B cell (primary cell): ENCODE measurements around the gene DKK3. TPM values are rescaled to one million over a fixed set of nuclear protein-coding genes. Genes with fewer than 3 reads are reported as not detected.

Source experiments
- ATAC-seq: fragments of 200-7000 bp; cut with Tn5 transposase; one replicate; pipeline ENCODE4 v1.10.0; 2021; ENCODE audit warnings: low read depth, mild to moderate bottlenecking, moderate number of reproducible peaks, moderate library complexity
- CTCF ChIA-PET: fragments of 350-600 bp; sonication (Branson Sonifier 250); formaldehyde crosslinking; loops from one replicate; lab custom pipeline; 2021; ENCODE audit warnings: antibody characterized with exemption, inconsistent platforms; lab: Charles Lee
- POLR2A ChIA-PET: fragments of 350-600 bp; sonication (Branson Sonifier 250); formaldehyde crosslinking; loops from one replicate; lab custom pipeline; 2021; ENCODE audit warnings: antibody characterized with exemption; lab: Charles Lee
- DNase-seq: peaks from one replicate; pipeline ENCODE4 v3.0.0; 2013
- H2AFZ ChIP-seq: 2 replicates; pipeline ENCODE4 v1.6.1; 2012; ENCODE audit warnings: mild to moderate bottlenecking, low read depth, low read length; ENCODE audit not compliant: insufficient read depth, poor library complexity, severe bottlenecking
- H3K27ac ChIP-seq, 2 donors: 1 replicate in 1 of 2; 2 replicates in 1 of 2; pipeline ENCODE4 v1.5.1; 2012 to 2013; ENCODE audit warnings: low read length in 2 of 2, mild to moderate bottlenecking in 2 of 2, moderate library complexity in 1 of 2
- H3K27me3 ChIP-seq, 4 experiments: fragments of 200-600 bp in 1 of 4; sonication (generic) in 1 of 4; replicated peaks in 1 of 4; 1 replicate in 2 of 4; 2 replicates in 2 of 4; pipeline versions ENCODE4 v1.6.1 to v1.7.0; 2013 to 2016; ENCODE audit warnings: low read length in 3 of 4, mild to moderate bottlenecking in 2 of 4, mixed read lengths in 1 of 4, moderate library complexity in 1 of 4; ENCODE audit not compliant: insufficient read depth in 4 of 4, control insufficient read depth in 3 of 4; ENCODE audit errors: control extremely low read depth in 1 of 4
- H3K36me3 ChIP-seq, 2 experiments: replicated peaks in 1 of 2; 1 replicate in 1 of 2; 2 replicates in 1 of 2; pipeline versions ENCODE4 v1.6.1 to v1.7.1; 2013; ENCODE audit warnings: low read length in 1 of 2; ENCODE audit not compliant: insufficient read depth in 2 of 2, control insufficient read depth in 1 of 2; ENCODE audit errors: control extremely low read depth in 1 of 2, extremely low read depth in 1 of 2
- H3K4me1 ChIP-seq, 2 donors: fragments of 200-600 bp in 1 of 2; sonication (generic) in 1 of 2; 1 replicate in 1 of 2; 2 replicates in 1 of 2; pipeline versions ENCODE4 v1.5.1 to v1.6.1; 2013 to 2017; ENCODE audit warnings: low read length in 2 of 2; ENCODE audit not compliant: control insufficient read depth in 2 of 2, insufficient read depth in 2 of 2
- H3K4me2 ChIP-seq: replicated peaks from 2 replicates; pipeline ENCODE3; 2012; ENCODE audit warnings: mild to moderate bottlenecking, low read depth, low read length; ENCODE audit not compliant: poor library complexity, severe bottlenecking
- H3K4me3 ChIP-seq, 5 experiments: fragments of 200-600 bp in 1 of 5; sonication (generic) in 1 of 5; 1 replicate in 3 of 5; 2 replicates in 2 of 5; pipeline versions ENCODE4 v1.5.1 to v1.7.0; 2011 to 2016; ENCODE audit warnings: low read length in 4 of 5, mild to moderate bottlenecking in 4 of 5, low read depth in 2 of 5, control low read depth in 1 of 5, moderate library complexity in 1 of 5; ENCODE audit not compliant: insufficient read depth in 1 of 5; ENCODE audit errors: control extremely low read depth in 1 of 5, extremely low read depth in 1 of 5
- H3K79me2 ChIP-seq: fragments of 200-600 bp; sonication (generic); one replicate; pipeline ENCODE4 v1.6.0; 2016; ENCODE audit warnings: low read length; ENCODE audit not compliant: control insufficient read depth, insufficient read depth
- H3K9ac ChIP-seq: fragments of 200-600 bp; sonication (generic); 2 replicates; pipeline ENCODE4 v1.6.1; 2017; ENCODE audit warnings: mild to moderate bottlenecking, low read length, moderate library complexity
- H3K9me3 ChIP-seq, 3 donors: one replicate each; pipeline versions ENCODE4 v1.6.1 to v1.7.1; 2013; ENCODE audit warnings: low read length in 2 of 3; ENCODE audit not compliant: control insufficient read depth in 2 of 3, insufficient read depth in 1 of 3; ENCODE audit errors: control extremely low read depth in 1 of 3
- H4K20me1 ChIP-seq: 2 replicates; pipeline ENCODE4 v1.6.0; 2012; ENCODE audit warnings: mild to moderate bottlenecking, low read length; ENCODE audit not compliant: insufficient read depth, control insufficient read depth, poor library complexity, severe bottlenecking
- H3K27ac Mint-ChIP-seq: one replicate; pipeline ENCODE4 v1.8.0; 2021; ENCODE audit warnings: mixed read lengths
- H3K27me3 Mint-ChIP-seq: one replicate; pipeline ENCODE4 v1.8.0; 2021; ENCODE audit warnings: mixed read lengths
- H3K4me1 Mint-ChIP-seq: one replicate; pipeline ENCODE4 v1.8.0; 2021; ENCODE audit warnings: mixed read lengths
- H3K4me3 Mint-ChIP-seq: one replicate; pipeline ENCODE4 v1.8.0; 2021; ENCODE audit warnings: mixed read lengths
- H3K9me3 Mint-ChIP-seq: one replicate; pipeline ENCODE4 v1.8.0; 2022; ENCODE audit warnings: mixed read lengths; ENCODE audit not compliant: insufficient read depth
- CTCF ChIP-seq: fragments of 200-600 bp; IDR thresholded peaks from one replicate; pipeline ENCODE4 v1.8.0; 2022; ENCODE audit warnings: antibody characterized with exemption, mild to moderate bottlenecking
- EZH2 ChIP-seq: IDR thresholded peaks from 2 replicates; pipeline ENCODE4 v1.6.1; 2012; ENCODE audit warnings: borderline replicate concordance, low read depth, mild to moderate bottlenecking, moderate library complexity, low read length; ENCODE audit not compliant: insufficient read depth, poor library complexity, severe bottlenecking
- WGBS: methylation state at CpG from one replicate; pipeline ENCODE4 v1.1.5; 2013; ENCODE audit warnings: missing lambda C conversion rate; ENCODE audit not compliant: insufficient coverage; 5-methylcytosine and 5-hydroxymethylcytosine counted together
- intact Hi-C: fragments of 100-400 bp; cut with micrococcal nuclease; formaldehyde crosslinking; loops from one replicate; pipeline ENCODE4 v1.10.0; 2022
- polyA plus RNA-seq: library from polyadenylated mRNA; depleted of rRNA; stranded (reverse); fragments of >200 nt; gene quantifications from 2 replicates; pipeline ENCODE4 v1.2.3, GENCODE V29; 2012
- total RNA-seq, 2 donors: library from RNA; stranded (reverse); fragments of 120-200 nt in 1 of 2; gene quantifications; 1 replicate in 1 of 2; 2 replicates in 1 of 2; pipeline versions ENCODE4 v1.2.3 to v1.2.4, GENCODE V29; 2013 to 2022

The DKK3 gene
- total and polyA plus RNA-seq, 2 donors (not counting 1 experiment from before 2014, with no cell fraction given), result 0.33 TPM; not detected in 1

- DNase-seq (no peak), ATAC-seq (no peak)
- peaks cover 10% of the 10 kb centered on the region for H3K4me1 Mint-ChIP-seq
- no peak overlapping the region for H3K27ac Mint-ChIP-seq
- H3K36me3 ChIP-seq, result peaks cover 16 to 21% of the 10 kb centered on the region in 2 experiments
- no peak overlapping the region for H3K4me3 Mint-ChIP-seq
- ChIA-PET CTCF (no interaction called here), POLR2A (no interaction called here)
- no peaks in the 10 kb centered on the region for H3K4me1 ChIP-seq
- H3K27ac ChIP-seq, result no peak overlapping the region
- no peak overlapping the region for H3K4me2 ChIP-seq
- no peak overlapping the region for H3K4me3 ChIP-seq
- no peaks in the 10 kb centered on the region for H4K20me1 ChIP-seq
- intact Hi-C loops, result no loop called here
- H3K9me3 Mint-ChIP-seq, result no peaks in the 10 kb centered on the region
- no peak overlapping the region for H2AFZ ChIP-seq
- no peak overlapping the region for H3K9ac ChIP-seq
- peaks cover 0 to 4% (median 0%) of the 10 kb centered on the region in 3 donors for H3K9me3 ChIP-seq
- peaks cover 0 to under 1% (median 0%) of the 10 kb centered on the region in 4 experiments for H3K27me3 ChIP-seq
- 97% methylated on average over 8 of the region's 11 CpGs for WGBS
- no peaks in the 10 kb centered on the region for H3K79me2 ChIP-seq
- TF ChIP-seq CTCF (no peak), EZH2 (no peak)
- no peaks in the 10 kb centered on the region for H3K27me3 Mint-ChIP-seq
Observed at GRCh38 chr11:11958403-11959231, 49.8 kb downstream of the DKK3 start.

- CTCF ChIA-PET, result interaction anchor here (1.2 kb wide), 1 partner anchor 9 kb away, joined by 6 read pairs; no protein-coding TSS in a partner anchor
- 100% methylated on average over 1 of the region's 5 CpGs for WGBS
- POLR2A ChIA-PET, result no interaction called here
Observed at GRCh38 chr11:11956006-11956405, 52.4 kb downstream of the DKK3 start.

More at GRCh38 chr11:11956006-11956405, 52.4 kb downstream of the DKK3 start:
- Mint-ChIP-seq H3K27me3 (no peaks in the 10 kb centered on the region), H3K4me3 (no peak overlapping the region), H3K27ac (no peak overlapping the region), H3K9me3 (no peaks in the 10 kb centered on the region), H3K4me1 (peaks cover 10% of the 10 kb centered on the region)
- Histone ChIP-seq H2AFZ (no peak overlapping the region), H3K9me3 (no peaks in the 10 kb centered on the region), H3K36me3 (peaks cover 26 to 43% of the 10 kb centered on the region in 2 experiments), H3K9ac (no peak overlapping the region), H3K79me2 (no peaks in the 10 kb centered on the region), H3K4me3 (no peak overlapping the region), H3K27ac (no peak overlapping the region), H3K4me1 (no peaks in the 10 kb centered on the region), H3K4me2 (no peak overlapping the region), H3K27me3 (no peaks in the 10 kb centered on the region), H4K20me1 (no peaks in the 10 kb centered on the region)
- DNase-seq, result no peak
- no peak for ATAC-seq
- intact Hi-C loops, result no loop called here
- TF ChIP-seq EZH2 (no peak), CTCF (no peak)
